HG02938 (cell line): ENCODE data around the gene CYGB.
A peak's percentile ranks its signal among the peaks of the same experiment; 100 is the strongest.
"Not testable (repeated sequence)": the region's sequence is repeated elsewhere in the genome, so short reads cannot be mapped to it uniquely, and the experiment has no call there.

ENCODE experiments used
- ATAC-seq: cut with Tn5 transposase; IDR thresholded peaks from one replicate; pipeline ENCODE4 v1.9.1; 2021; ENCODE audit warnings: mild to moderate bottlenecking, moderate library complexity; ENCODE audit not compliant: unreplicated experiment

CYGB gene

DNA sequence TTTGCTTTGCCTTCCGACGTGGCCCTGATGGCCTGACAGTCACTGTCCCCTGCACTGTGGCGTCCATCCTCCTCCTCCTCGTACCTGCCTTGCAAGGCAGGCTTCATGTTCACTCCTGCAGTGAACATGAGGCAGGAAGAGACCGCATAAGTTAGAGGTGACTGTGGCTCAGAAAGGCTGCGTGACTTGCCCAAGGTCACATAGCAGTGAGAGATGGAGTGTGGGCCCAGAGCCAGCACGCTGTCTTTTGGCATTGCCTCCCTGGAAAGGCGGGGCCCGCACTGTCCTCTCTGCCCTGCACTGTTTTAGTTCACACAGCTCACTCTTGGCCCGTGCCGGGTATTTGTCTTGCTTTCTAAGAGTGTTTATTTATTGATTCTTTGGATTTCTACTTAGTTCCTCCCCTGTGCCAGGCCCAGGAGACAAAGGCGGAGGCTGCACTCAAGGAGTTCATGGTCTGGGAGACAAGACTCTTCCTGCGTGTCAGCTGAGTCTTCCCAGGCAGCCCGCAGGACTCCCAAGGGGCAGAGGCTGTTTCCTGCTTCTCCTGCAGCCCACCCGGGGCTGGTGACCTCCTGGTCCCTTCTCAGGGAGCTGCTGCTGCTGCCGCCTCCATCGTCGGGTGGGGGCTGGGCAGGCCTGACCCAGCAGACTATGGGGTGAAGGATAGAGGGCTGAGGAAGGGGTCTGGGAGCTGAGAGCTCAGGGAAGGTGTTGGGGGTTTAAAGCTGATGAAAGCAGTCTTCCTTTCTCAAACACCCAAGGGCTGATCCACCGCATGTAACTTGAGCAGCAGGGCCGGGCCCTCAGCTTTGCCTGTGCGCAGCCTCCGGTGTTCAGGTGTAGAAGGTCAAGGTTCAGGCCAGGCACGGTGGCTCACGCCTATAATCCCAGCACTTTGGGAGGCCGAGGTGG is 12.7 kb downstream of the CYGB start:
- no peak for ATAC-seq

DNA sequence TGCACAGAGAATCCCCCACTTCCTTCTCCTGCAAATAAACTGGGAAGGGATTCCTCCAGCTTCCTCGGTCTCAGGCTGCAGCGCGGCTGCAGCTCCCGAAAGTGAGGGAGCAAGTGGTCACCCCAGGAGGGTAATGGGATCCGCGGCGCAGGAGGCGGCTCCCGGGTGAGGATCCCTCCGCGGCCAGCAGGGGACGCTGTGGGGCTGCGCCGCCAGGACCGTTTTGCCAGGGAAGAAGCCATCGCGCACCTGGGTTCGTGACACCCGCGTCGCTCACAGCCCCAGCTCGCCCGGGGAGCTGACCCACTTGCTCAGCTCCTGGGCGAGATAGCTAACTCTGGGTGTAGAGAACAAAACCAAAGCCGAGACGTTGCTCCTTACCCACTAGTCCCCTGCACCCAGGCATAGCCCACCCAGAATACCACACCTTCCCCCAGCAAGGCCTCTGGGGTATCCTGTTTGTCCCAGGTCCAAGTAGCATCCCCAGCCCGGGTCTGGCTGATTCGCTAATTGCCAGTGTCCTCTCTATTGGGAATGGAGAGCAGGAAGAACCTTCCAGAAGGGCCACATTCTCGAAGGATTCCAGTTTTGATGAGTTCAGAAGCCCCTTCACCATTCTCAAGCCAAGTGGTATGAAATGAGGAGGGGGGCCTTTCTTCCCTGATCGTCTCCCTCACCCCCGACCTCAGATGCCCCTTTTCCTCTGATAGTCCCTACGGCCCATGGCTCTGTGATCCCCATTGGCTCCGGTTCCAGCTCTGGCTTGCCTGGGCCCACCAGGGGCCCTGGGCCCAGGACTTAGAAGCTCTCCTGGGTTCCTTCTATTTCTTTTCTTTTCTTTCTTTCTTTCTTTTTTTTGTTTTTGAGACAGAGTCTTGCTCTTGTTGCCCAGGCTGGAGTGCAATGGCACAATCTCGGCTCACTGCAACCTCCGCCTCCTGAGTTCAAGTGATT is 14.1 kb downstream of the CYGB start:
- ATAC-seq, result no peak

DNA sequence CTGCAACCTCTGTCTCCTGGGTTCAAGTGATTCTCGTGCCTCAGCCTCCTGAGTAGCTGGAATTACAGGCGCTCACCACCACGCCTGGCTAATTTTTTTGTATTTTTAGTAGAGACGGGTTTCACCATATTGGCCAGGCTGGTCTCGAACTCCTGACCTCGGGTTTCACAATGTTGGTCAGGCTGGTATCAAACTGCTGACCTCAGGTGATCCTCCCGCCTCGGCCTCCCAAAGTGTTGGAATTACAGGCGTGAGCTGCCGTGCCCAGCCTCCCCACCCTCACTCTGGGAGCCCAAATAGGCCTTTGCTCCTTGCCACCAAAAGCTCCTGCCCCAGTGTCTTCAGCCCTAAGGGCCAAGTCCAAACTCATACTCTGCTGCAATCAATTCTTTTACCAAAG is 15.8 kb downstream of the CYGB start:
- ATAC-seq, result not testable (repeated sequence)

DNA sequence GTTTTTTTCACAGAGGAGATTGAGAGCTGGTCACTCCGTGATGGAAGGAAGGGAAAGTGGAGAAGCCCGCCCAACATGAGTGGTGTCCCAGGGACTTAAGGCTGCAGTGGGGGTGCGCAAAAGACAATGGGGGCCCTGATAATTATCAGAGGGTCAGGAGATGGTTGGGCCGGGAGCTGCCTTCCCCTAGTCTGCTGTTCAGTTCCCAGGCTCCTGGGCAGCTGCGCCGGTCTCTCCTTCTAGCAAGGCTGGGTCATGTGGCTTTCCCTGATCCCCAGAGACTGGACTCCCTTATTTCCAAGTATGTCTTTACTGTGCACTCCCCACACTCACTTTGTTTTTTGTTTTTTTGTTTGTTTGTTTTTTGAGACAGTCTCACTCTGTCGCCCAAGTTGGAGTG is 16.2 kb downstream of the CYGB start:
- no peak for ATAC-seq

DNA sequence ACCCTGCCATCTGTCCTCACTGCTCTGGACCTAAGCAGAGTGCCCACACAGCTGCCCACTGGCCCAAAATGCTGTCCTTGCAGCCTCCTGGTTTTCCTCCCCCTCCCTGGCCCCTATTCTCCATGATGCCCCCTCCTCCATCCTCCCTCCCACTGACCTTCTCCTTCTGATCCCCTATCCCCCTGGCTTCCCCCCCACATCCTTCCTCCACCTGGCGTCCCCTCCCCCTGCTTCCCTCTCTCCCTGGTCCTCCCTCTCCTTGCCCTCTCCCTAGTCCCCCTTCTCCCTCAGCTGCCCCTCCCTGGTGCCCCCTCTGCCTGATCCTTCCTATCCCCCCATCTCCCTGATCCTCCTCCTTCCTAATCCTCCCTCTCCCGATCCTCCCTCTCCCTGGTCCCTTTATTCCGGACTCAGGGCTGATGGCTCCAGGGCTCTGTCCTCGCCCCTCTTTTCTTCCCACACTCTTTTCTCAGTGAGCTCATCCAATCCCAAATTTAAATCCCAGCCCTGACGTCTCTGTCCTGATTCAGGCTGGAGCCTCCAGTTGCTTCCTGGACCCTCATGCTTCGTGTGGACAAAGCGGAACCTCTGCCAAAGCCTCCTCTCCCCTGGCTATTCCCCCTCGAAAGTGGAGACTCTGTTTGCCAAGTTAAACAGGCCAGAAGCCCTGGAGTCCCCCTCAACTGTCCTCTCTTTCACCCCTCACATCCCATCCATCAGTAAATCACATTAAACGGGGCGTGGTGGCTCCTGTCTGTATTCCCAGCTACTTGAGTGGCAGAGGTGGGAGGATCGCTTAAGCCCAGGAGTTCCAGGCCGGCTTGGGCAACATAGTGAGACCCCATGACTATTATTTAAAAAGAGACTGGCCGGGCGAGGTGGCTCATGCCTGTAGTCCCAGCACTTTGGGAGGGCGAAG is 18.2 kb downstream of the CYGB start:
- no peak for ATAC-seq

DNA sequence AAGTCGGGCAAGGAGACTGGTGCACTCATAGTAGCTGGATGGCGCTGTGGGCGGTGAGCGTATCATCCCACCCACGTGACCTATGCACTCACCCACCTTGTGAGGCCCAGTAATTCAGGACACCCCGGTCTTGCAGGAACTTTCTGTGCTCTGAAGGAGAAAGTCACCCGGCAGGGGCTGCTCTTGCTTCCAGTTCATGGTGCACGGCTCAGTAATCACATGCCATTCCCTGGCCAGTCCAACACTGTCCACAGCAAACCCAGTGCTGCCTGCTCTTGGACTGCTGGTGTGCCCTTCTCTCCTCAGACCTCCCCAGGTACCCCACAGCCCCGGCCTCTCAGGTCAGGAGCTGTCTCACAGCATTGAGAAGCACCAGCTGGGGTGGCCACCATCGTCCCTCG is 19.9 kb downstream of the CYGB start:
- ATAC-seq, result no peak

DNA sequence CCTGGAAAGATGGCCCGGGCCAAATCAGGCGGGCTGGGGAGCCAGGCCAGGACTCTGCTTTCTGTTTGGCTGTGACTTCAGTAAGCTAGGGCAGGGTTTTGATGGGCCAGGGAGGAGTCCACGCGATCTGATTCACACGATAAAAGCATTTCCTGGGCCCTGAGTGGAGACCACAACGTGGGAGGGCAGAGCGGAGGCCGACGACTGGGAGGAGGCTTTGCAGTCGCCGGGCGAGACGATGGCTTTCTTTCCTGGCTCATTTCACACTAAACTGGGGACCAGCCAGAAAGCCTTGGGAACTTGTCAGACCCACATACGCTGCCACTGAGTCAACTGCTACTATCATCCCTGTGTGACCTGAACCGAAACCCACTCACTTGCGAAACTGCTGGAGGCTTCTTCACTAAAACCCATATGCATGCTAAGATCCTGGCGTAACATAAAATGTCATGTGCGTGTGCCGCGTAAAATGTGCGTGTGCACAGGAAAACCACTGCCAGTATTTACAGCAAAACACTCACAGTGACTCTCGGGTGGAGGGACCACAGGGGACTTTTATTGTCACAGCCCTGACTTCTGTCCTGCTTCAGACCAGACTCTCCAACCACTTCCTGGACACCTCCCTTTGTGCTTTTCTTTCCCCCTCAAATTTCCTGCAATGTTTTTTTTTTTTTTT is 22.1 kb downstream of the CYGB start:
- peak; percentile 53 for ATAC-seq

DNA sequence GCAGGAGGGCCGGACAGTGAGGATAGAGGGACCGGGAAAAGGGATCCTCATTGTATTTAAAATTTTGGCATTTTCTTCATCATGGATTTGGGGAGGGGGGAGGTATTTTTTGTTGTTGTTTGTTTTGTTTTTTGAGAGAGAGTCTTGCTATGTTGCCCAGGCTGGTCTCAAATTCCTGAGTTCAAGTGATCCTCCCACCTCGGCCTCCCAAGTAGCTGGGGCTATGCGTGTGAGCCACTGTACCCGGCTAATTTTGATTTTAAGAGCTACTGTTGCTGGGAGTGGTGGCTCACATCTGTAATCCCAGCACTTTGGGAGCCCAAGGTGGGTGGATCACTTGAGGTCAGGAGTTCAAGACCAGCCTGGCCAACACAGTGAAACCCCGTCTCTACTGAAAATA is 23.2 kb downstream of the CYGB start:
- not testable (repeated sequence) for ATAC-seq

DNA sequence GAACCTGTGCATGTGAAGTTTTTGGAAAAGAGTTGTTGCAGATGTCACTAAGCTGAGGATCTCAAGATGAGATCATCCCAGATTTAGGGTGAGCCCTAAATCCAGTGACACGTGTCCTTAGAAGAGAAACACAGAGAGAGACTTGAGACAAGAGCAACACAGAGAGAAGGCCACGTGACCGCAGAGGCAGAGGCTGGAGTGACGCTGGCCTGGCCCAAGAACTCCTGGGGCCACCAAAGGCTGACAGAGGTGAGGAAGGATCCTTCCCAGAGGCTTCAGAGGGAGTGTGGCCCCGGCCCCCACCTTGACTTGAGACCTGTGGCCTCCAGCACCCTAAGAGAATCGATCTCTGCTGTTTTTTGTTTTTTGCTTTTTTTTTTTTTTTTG is 24.2 kb downstream of the CYGB start:
- ATAC-seq, result no peak

DNA sequence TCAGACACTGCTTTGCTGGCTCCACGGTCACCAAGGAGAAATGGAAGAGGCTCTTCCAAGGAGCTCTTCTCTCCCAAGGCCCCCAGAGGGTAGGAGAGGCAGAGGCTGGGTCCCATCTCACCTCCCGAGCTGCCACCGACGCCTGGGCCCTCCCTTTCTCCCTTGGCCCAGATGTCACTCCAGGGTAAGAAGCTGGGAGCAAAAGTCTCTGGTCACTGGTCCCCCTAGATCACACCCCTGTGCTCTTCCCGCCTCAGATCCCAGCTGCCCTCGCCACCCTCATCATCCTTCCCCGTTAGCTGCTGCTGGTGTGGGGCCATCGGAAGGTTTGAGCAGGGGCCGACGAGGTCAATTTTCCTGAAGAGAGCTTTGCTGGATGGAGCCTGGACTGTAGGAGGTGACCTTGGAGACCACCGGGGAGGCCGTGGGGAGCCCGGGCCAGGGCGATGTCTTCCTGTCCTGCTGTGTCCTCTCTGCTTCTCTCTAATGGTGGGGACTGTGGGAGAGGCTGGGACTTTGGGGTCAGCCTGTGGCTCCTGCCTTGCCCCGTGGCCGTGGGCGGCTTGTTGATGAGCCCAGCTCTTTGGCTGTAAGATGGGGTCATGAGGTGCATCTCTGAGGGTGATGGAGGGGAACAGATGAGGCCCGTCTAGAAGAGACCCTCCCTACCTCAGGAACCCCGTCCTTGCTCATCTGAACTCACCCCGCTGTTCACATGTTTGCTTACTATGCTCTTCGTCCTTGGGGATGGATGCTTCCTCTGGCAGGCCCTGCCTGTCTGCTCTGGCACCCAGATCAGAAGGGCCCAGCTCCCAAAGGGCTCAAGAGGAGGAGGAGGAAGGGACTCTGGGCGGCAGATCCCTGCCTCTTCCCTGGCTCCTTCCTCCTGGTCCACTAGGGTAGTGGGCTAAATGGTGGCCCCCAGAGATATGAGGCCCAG is 24.9 kb downstream of the CYGB start:
- no peak for ATAC-seq

DNA sequence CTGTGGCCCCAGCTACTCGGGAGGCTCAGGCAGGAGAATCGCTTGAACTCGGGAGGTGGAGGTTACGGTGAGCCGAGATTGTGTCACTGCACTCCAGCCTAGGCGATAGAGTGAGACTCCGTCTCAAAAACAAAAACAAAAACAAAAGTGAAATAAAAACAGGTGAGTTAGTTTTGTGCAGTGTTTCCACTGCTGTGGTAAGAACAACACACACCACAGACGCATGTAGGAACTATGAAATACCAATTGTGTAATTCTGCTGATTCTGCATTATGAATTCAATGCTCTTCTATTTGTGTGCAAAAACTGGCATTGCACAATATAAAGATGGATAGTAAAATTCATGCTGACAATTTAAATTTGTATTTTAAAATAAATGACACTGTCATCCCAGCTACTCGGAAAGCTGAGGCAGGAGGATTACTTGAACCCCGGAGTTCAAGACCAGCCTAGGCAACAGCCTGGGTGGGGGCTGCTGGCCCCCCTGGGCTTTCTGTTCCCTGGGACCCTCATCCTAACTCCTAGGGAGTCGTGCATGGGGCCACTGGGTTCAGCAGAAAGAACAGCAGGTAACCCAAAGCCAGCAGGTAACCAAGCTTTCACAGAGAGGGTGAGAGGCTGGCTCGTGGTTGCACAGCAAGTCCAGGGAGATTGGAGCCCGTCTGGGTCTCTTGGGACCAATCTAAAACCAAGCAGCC is 25.7 kb downstream of the CYGB start:
- ATAC-seq, result no peak

DNA sequence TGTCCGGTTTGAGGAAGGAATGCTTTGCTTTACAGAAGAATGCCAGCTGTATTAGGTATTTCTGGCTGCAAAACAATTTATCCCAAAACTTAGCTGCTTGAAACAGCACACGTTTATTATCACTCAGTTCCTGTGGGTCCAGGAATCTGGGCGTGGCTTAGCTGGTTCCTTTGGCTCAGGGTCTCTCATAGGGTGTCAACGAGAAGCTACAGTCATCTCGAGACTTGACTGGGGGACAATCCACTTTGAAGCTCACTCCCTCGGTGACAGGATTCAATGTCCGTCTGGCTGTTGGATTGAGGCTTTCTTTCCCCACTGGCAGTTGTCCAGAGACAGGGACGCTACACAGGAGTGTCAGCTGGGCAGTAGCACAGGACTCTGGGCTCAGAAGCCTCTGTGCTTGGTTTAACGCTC is 26.7 kb downstream of the CYGB start:
- no peak for ATAC-seq

DNA sequence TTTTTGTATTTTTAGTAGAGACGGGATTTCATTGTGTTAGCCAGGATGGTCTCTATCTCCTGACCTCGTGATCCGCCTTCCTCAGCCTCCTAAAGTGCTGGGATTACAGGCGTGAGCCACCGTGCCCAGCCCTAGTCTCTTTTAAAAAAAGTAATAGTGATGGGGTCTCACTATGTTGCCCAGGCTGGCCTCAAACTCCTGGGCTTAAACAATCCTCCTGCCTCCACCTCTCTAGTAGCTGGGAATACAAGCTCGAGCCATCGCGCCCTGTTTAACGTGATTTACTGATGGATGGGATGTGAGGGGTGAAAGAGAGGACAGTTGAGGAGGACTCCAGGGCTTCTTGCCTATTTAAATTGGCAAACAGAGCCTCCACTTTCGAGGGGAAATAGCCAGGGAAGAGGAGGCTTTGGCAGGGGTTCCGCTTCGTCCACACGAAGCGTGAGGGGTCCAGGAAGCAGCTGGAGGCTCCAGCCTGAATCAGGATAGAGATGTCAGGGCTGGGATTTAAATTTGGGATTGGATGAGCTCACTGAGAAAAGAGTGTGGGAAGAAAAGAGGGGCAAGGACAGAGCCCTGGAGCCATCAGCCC is 28.9 kb downstream of the CYGB start:
- ATAC-seq, result not testable (repeated sequence)

DNA sequence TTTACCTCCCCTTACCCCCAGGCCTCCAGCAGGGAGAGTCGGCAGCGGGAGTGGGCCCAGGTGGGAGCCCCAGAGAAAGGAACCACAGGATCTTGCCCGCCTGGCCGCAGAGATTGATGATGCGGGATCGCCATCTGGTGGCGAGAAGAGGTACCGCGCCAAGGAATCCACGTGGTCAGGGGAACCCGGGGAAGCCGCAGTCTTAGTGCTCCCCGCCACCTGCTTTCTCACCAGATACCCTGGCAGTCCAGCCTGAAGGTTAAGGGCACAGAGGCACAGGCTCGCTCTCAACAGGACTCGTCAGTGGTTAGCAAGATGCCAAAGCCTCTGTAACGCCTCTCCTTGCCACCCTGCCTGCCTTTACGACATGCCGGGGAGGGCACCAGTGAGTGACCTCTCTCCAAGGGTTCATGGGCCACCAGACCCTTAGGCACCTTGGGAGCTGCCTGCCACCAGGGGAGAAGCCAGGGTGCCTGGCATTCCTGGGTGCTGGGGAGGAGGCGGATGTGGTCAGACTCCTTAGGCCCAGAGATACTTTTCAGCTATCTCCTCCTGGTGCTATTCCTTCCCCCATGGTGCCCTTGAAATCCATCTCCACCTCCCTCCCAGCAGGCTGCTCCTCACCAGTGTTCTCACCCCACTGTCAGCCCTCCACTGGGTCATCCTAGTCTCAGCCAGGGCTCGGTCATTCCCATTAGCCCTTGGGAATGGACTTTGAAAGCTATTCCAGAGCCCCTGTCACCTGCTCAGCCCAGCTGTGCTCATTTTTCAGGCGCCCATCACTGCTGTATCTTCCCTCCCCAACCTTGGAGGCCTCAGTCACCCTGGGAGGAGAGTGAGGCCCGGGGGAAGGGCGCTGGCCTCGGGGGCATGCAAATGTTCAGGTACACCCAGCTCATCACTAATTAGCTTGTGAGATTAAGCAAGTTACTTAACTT is 30.8 kb downstream of the CYGB start:
- no peak for ATAC-seq

DNA sequence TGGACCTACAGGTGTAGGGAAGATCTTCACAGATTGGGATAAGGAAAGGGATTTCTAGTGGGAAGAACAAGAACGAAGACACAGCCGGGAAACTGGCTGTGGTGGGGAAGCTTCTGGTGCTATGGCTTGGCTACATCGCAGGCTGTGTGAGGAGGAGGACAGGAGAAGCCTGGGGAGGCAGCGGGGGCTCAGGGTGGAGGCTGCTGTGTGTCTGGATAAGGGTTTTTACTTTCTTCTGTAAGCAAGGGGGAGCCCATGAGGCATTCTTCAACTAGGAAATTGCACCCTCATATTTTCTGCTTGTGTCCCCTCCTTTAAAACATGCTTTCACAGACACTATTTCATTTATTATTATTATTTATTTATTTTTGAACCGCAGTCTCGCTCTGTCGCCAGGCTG is 33.4 kb downstream of the CYGB start:
- no peak for ATAC-seq

DNA sequence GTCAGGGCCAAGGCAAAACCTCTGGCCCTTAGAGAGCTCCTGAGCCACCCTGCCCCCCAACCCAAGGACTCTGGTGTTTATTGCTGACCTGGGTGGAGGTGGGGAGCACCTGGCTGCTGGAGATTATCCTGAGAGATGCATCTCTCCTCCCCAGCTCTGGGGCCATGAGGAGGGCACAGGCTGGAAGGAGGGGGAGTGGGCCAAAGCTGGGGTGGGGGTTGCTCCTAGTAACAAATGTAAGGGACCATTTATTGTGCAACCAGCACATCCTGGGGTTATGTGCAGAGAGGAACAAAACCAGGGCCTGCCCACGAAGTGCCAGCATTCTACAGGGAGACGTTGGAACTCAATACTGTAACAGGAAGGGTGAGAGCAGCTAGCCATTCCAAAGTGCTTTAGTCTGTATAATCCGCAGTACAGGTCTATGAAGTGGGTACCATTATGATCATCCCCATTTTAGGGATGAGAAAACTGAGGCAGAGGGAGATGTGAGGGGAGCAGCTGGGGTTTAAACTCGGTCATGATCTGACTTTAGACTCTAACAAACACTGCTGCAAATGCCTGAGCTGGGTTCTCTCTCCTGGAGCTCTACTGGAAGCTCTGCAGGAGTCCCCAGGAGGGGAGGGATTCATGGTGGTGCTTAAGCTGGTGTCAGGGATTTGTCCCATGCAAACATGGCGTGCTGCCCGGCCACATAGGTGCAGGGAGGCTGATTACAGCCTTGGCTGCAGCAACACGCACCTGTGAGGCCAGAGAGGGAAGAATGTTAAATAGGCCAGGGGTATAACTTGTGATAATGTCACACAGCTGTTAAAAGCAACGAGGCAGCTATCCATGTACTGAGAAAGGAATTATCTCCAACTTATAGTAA is 34.9 kb downstream of the CYGB start:
- ATAC-seq, result no peak
